NCI-H1092 treated with DMSO at 0.1 percent for 48 hours (cell line): ENCODE measurements around the gene TPRA1.

Experiments
- DNase-seq: peaks from one replicate; lab custom pipeline; 2025; lab: John Stamatoyannopoulos, UW

Gene TPRA1

DNA sequence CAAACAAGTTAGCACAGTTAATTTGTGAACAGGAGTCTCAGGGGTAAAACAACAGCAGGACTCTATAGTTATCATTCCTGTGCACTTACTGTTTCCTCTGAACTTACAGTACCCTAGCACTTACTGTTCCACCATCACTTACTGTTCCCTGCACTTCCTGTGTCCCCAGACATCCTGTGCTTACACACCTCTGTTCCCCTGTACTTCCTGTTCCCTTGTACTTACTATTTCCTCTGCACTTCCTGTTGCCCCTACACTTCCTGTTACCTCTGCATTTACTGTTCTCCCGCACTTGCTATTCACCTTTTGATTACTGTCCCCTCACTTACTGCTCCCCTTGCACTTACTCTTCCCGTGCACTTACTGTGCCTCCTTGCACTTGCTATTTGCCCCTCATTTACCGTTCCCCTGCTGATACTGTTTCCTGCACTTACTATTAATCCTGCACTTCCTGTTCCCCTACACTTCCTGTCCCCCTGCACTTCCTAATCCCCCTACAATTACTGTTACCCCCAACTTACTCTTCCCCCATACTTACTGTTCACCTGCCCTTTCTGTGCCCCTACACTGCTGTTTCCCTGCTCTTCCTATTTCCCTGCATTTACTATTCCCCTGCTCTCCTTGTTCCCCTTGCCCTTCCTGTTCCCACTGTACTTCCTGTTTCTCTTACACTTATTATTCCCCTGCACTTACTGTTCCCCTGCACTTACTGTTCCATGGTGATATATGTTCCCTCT lies 30.3 kb downstream of the TPRA1 start:
- no peak for DNase-seq

DNA sequence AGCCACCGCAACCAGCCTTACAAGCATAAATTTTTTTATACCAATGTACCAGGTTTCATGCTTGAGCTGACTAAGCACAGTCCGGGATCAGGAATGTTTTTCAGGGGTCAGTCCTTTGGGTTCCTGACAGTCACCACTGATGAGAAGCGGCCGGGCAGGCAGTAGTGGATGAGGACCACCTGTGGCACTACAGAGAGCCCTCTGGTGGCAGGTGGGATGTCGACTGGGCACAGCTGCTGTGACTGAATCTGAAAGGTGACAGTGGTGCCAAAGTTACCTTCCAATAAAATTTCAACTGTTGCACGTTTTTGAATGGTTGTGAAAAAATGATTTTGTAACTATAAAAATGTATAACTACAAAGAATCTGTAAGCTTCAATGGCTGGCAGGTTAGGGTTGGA lies 34.0 kb downstream of the TPRA1 start:
- DNase-seq = no peak

DNA sequence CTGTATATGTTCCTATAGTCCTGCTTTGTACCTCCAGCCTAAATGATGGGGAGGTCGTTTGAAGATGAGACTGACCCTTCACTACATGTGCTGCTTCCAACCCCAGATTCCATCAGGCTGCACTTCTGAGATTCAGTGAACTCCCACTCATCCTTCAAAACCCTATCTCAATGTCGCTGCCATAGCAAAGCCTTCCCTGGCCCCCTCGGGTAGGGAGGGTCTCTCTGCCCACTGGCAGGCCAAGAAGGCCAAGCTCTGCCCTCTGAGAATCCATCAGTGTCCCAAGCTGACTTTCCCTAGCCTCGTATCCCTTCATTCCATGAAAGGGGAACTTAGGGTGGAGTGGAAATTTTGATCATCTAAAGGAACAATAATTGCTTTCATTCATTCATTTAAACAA lies 35.4 kb downstream of the TPRA1 start:
- no peak for DNase-seq

DNA sequence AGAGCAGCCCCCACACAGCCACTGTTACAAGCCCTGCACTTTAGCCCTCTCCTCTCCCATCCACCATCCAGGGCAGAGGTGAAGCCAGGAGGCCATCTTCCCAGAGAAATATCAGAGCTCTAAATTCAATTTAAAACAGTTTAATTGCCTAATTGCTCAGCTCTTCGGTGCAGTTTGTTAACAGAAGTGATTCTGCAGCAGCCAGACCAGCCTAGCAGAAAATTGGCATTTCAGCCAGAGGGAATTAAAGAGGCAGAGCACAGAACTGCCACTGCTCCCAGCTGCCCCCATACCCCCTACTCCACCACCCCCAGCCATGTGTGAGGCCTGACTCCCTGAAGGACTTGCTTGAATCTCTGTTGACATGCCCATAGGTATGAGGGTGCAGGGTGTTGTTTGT lies 38.5 kb downstream of the TPRA1 start:
- no peak for DNase-seq

DNA sequence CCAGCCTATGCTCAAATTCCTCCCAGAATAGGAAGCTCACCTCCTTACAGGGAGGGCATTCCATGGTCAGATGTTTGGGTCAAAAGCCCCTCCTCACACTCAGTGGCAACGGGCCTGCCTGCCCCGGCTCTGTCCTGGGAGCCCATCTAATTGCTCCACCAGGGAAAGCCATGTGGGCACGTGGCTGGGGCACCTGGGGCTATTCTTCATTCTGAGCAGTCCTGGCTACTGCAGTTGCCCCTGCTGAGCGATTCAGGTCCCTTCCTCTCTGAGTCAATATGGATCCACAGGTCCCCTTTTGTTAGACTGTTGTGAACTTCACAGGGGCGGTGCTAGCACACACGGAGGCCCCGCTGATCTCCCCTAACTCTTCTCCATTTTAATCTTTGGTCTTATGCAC lies 39.4 kb downstream of the TPRA1 start:
- DNase-seq = no peak

DNA sequence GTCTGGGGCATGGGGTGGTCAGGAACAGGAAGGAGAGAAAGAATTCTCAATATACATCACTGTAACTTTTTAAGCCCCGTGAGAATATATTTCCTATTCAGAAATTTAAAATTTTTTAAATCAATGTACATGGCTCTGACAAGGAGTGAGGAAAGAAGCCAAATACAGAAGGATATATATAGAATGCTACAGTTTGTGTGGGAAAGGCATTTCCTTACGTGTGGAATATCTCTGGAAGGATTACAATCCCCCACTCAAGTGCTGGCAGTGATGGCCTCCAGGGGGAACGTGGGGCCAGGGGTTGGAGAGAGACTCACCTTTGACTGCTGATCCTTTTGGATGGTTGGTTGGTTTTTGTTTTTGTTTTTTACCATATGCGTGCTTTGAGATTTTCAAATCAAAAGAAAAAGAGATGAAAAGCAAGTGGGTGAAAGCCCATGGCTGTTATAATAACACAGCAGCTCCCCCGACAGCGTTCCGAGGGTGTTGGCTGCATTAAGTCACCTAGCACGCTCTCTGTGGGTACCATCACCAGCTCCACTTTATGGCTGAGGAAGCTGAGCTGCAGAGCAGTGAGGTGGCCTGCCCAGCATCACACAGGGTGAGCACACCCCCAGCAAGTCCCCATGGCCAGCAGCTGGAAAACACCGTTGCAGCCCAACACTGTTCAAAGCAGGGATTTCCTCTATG lies 39.9 kb downstream of the TPRA1 start:
- no peak for DNase-seq

DNA sequence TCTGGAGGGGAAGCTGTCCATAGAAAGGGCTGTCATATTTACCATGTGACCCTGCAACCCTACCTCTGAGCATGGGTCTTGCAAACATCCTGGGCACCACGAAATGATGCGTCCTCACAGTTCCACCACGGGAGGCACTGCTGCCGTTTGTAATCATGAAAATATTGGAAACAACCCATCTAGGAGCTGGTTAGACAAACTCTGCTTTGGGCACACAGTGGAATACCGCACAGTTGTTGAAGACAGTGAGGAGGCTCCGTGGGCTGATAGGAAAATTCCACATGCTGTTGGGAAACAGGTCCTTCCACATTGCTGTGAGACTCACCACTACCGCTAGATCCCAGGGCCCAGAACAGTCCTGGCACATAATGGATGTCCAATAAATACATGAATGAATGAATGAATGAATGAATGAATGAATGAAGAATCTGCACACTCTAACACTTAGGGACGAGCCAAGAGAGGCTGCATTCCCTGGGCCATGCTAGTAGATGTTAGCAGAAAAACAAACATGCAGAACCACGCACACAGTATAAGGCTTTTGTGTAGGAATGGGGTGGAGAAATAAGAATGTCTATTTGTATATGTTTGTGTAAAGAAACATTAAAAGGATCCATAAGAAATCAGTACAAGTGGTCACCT lies 40.6 kb downstream of the TPRA1 start:
- DNase-seq = no peak

DNA sequence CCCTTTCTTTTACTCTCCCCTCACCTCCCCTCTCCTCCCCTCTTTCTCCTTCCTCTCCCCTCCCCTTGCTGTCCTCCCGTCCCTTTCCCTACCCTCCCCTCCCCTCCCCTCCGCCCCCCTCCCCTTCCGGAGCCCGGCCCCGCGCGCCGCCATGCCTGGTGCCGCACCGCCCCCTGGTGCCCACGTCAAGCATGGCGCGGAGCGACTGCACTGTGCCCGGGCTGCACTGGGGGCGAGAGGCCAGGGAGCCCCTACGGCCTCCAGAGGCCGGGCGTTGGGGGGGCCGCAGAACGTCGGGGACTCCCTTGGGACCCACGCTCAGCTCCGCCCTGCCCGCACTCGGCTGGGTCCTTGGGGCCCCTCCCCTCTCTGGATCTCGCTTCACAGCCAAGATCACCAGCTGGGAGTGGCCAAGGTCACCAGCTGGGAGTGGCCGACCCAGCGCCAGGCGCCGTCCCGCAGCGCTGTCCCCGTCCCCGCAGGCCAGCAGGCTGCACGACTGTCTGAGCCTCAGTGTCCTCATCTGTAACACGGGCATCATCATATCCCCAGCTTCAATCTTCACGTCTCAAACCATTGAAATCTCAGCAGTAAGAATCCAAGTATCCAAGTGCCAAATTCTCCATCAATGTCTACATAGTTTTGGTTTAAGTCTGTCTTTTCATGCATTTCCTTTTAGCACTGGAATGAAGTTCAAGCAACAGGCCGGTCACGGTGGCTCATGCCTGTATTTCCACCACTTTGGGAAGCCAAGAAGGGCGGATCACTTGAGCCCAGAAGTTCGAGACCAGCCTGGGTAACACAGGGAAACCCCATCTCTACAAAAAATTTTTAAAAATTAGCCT lies 42.5 kb downstream of the TPRA1 start:
- peak; percentile 67 for DNase-seq

DNA sequence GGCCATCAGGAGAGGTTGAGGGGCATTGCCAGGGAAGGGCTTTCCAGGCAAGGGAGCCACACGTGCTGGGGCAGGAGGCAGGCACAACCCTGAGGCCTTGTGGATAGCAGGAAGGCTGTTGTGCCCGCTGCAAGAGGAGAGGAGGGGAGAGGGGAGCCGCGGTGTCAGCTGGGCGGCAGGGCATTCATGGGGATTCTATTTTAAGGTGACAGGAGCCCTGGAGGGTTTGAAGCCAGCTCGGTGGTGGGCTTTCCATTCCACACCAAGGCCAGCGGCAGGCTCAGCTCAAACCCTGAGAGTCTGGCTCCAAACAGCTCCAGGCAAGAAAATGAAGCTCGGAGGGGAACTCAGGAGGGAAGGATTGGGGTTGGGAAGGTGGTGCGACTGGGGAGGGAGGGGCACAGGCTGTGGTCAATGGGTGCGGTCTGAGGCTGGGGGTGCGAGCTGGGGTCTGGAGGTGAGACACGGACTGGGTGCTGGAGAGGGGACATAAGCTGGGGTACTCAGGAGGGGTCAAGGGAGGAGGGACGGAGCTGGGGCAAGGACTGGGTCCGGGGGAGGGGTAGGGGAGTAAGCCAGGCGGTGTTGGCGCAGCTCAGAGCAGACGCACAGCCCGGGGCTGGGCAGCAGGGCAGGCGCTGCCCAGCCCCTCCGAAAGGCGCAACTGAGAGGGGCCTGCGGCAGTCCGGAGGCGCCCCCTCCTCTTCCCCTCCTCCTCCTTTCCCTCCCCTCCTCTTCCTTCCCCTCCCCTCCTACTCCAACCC lies 43.4 kb downstream of the TPRA1 start:
- DNase-seq = no peak

DNA sequence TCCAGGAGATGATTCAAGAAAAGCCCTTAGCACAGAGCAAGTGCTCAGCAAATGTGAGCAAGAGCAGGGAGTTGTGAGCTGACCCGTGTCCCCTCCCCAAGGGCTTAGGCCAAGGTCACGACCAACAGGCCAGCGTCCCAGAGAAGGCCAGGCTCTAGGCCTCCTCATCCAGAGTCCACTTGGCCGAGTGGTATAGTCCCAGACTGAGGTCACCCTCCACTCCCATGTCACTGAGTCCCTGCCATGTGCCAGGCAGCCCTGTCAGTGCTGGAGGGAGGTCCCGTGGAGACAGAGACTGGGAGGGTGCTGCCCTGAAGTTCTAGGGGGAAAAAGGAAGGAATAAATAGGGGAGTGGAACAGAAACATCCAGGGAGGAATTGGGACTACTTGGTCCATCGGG lies 44.0 kb downstream of the TPRA1 start:
- no peak for DNase-seq

DNA sequence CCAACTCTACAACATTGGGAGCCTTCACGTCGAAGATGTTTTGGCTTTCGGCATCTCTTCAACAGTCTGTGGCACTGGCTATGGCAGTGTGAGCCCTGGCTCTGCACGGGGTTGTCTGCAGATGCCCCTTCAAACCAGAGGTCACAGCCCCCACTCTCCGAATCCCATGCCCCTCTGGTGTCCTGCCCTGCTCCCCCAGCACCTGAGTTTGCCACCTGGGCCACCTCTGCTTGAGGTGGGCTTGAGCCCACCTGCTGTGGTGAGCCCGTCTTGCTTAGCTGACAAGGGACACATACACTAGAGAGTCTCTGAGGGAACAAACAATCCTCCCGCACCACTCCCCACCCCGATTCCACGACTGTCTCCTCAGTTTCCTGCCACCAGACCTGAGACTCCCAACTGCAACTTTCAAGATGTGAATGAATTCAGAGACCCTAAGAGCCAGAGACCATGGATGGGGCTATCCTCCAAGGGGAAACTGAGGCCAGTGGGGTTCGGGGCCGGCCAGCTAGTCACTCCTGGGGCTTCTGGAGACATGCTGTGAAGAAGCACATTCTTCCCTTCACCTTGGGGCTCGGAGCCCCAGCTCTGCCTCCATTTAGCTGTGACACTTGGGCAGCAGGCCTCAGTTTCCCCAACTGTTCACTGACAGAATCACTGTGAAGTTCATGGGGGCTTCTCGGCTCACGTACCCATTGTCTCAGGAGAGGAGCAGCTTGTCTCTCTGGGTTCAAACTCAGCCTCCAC lies 44.6 kb downstream of the TPRA1 start:
- no peak for DNase-seq

DNA sequence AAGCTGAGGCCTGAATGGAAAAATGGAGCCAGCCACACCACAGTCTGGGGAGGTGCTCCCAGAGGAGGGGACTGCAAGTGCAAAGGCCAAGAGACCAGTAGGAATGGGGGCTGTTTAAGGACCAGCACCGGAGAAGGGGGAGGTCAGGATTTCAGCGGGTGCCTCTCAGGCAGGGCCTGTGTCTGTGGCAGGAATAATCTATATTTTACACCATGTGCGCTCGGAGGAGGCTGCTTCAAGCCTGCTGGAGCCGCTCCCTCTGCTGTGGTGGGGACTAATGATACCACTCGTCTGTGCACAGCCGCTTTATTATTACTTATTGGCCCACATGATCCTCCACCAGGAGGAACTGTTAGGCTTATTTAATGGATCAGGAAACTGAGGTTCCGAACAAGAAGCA lies 45.3 kb downstream of the TPRA1 start:
- no peak for DNase-seq

DNA sequence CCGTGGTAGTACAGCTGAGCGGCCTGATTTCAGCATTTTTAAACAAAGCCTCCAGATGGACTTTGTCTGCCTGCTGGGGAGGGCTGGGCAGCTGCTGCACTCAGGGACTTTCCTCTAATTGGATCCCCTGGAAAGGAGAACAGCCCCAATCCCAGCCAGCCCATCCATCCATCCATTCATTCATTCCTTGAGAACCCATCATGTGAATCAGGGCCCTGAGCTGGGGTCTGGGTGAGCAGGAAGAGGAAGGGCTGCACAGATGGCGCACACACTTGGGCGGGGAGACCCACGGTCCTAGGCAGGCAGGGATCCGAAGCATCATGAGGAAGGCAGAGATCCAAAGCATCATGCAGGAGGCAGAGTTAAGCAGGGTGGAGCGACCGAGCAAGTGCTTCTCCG lies 45.7 kb downstream of the TPRA1 start:
- DNase-seq = no peak

DNA sequence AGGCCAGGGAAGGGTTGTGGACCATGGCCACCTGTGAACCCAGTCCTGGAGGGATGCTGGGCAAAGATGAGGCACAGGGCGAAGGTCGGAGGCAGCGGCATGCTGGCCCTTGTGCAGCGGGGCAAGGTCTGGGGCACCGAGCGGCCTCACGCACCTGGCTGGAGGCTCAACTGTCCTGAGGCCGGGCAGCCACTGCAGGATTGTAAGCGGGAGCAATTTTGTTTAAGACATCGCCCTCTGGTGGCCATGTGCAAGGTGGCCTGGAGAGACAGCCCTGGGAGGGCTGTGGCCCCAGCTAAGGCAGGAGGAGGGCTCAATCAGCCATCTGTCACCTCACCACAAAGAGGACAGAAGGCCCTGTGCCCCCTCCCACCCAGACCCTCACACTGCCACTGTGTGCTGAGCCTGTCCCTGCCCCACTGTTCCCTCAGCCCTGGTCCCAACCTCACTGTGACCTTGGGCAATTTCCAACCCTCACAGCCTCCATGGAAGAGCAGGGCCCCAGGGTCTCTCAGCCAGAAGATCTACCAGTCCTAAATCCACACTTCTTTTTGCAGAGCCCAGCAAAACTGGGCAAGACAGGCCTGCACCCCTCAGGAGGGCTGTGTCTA lies 46.2 kb downstream of the TPRA1 start:
- peak; percentile 73 for DNase-seq

DNA sequence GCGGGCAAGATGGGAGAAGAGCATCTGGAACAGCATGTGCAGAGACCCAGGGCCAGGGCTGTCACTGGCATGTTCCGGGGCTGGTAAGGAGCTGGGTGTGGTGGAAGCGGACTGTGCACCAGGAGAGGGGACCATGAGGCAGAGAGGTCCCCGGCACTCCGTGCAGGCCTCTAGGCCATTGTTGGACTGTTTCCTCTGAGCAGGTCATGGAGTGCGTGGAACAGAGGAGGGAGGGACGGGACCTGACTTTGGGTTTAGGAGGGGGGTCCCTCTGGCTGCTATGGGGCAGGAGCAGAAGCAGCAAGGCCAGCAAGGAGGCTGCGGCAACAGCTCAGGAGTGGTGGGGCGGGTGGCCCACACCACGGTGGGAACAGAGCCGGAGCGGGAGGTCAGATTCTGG lies 47.1 kb downstream of the TPRA1 start:
- no peak for DNase-seq

DNA sequence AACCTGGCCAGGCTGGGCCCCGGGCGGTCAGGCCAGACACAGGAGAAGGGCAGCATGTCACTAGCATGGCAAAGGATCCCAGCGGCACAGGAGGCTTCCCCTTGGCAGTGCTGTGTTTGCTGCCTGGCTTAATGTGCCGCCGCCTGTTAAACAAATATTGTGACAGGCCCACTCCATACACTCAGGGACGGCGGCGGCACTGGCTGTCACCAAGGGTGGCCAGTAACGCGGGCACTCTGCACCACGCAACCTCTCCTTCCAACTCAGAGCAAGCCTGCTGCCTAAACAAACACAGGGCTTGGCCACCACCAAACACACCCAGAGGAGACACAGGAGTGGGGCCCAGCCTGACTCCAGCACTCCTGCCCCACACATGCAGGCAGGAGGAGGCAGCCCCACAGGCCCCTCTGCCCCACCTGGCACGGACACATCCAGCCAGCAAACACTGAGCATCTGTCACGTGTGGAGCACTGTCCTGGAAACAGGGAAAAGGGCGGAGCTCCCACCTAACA lies 48.0 kb downstream of the TPRA1 start:
- DNase-seq = peak; percentile 89

DNA sequence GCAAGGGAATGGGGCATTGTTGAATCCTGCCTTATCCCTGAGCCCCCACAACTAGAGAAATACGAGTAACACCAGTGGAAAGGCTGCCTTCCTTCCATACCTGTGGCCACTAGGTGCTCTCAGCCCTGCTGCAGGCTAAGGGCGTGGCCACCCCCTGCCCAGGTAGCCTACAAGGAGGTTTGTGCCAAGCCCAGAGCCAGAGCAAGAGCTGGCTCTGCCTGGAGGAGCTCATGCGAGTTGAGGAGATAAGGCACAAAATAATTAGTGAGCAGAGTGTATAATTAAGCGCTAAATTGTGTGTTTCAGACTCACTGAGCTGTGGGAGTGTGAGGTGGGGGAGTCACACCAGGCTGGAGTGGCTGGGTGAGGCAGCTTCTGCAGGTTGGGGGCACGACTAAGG lies 49.2 kb downstream of the TPRA1 start:
- DNase-seq = no peak

DNA sequence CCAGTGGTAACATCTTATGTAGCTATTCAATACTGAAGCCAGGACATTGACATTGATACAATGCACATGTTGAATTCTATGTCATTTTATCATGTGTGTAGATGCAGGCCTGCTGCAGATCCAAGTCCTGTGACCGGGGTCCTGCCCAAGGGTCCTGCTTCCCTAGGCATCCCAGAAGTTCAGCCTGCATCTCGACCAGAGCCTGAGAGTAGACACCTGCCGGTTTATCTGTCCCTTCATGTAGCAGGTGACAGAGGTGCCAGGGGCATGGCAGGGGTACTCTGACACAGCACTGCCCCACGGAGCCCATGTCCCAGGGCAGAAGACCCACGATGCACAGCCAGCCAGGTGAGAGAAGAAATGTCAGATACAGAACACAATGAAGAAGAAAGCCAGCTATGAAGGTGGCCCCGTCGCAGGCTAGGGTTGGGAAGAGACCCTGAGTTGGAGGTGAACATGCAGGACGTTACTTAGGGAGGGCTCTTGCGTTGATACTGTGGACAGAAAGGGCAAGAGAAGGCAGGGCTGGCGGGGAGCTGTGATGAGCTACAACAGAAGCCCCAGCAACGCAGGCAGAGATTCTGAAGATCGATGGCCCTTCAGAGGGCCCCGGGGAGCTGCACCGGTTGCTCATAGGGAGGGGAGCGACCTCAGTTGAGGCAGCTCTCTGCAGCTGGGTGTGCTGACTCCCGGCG lies 51.0 kb downstream of the TPRA1 start:
- no peak for DNase-seq

DNA sequence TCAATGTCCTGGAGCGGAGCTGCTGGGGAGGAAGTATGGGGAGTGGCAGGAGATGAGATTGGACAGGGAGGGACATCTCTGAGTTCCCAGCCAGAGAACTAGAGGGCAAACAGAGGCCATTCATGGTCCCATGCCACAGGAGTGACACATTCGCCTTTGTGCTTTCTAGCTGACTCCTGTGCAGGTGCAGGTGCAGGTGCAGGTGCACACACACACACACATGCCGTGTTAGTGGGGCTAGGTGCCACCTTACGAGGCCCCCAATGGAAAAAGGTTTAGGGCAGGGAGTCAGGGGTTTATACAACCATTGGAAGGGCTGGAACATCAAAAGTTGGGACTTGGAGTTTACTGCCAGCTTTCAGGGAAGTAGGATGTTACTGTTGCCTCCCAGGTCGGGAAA lies 52.0 kb downstream of the TPRA1 start:
- DNase-seq = no peak
